HG03460 (cell line): ENCODE results near the gene GDF7.

ENCODE experiments used
- ATAC-seq: cut with Tn5 transposase; IDR thresholded peaks from one replicate; pipeline ENCODE4 v1.9.1; 2021; ENCODE audit not compliant: unreplicated experiment

Gene GDF7

GRCh38 chr2:20672201-20672951, 5.4 kb downstream of the GDF7 start:
- ATAC-seq, result no peak

- no peak for ATAC-seq
Observed at GRCh38 chr2:20673686-20674308, 6.9 kb downstream of the GDF7 start.

GRCh38 chr2:20674309-20674965, 7.5 kb downstream of the GDF7 start:
- ATAC-seq, result no peak

- ATAC-seq, result no peak
Observed at GRCh38 chr2:20674974-20675679, 8.2 kb downstream of the GDF7 start.

- peak; percentile 65 for ATAC-seq
Observed at GRCh38 chr2:20675701-20676352, 8.9 kb downstream of the GDF7 start.

- ATAC-seq, result peak; percentile 56
Observed at GRCh38 chr2:20676353-20677215, 9.6 kb downstream of the GDF7 start.

GRCh38 chr2:20677301-20678085, 10.5 kb downstream of the GDF7 start:
- ATAC-seq, result peak; percentile 32

GRCh38 chr2:20678086-20678395, 11.1 kb downstream of the GDF7 start:
- no peak for ATAC-seq

GRCh38 chr2:20678780-20679179, 11.8 kb downstream of the GDF7 start:
- no peak for ATAC-seq

GRCh38 chr2:20680744-20681375, 13.9 kb downstream of the GDF7 start:
- ATAC-seq, result no peak

- ATAC-seq, result no peak
Observed at GRCh38 chr2:20682167-20682920, 15.4 kb downstream of the GDF7 start.

- ATAC-seq, result no peak
Observed at GRCh38 chr2:20684581-20685063, 17.7 kb downstream of the GDF7 start.

- ATAC-seq, result no peak
Observed at GRCh38 chr2:20687260-20687832, 20.4 kb downstream of the GDF7 start.

GRCh38 chr2:20689428-20690264, 22.7 kb downstream of the GDF7 start:
- ATAC-seq, result no peak

GRCh38 chr2:20691076-20691734, 24.3 kb downstream of the GDF7 start:
- ATAC-seq, result no peak

GRCh38 chr2:20692081-20692480, 25.1 kb downstream of the GDF7 start:
- ATAC-seq, result no peak
